Stimulated activated CD4-positive, alpha-beta T cell treated with anti-CD3 and anti-CD28 coated beads, Interleukin-15, amount 100 ng/mL, for 24 hours (primary cell): ENCODE measurements around the gene RAP1B.
"Not testable (repeated sequence)": the region's sequence is repeated elsewhere in the genome, so short reads cannot be mapped to it uniquely, and the experiment has no call there.

Experiments
- DNase-seq: peaks from one replicate; pipeline ENCODE4 v3.0.0-alpha.2; 2020

RAP1B gene

DNA sequence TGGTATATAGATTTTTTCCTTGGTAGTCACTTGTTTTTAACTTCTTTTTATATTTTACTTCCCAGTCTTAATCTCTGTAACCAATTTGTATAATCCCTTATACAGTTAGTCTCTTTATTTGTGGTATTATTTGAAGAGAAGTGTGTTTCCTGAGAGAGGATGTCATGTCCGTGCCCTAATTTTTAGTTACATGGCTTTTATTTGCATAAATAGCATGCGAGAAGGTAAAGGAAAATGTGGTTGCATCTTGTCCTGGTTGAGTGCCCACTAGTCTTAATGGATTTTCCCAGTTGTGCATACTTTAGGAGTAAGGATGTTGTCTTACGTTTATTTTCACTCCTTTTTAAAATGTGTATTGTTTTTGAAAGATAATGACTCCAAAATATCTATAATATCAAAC, 27.5 kb downstream of the RAP1B start:
- no peak for DNase-seq

- DNase-seq: no peak
Observed at GRCh38 chr12:68638721-68639395, 28.2 kb downstream of the RAP1B start.

DNA sequence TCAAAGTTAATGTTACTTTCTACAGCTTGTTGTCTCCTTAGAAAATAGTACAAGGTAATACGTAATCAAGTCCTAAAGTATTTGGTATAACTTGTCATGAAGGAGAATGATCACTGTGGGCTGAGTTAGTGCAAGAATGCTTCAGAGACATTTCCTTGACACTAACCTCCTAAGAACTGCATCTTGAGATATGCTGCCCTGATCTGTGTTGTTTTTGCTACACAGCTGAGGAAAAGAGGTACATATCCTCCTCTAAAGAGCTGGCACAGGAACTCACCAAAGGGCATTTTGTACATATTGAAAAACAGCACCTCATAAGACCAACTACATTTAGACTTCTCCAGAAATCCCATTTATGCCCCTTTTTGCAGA, 28.7 kb downstream of the RAP1B start:
- no peak for DNase-seq

DNA sequence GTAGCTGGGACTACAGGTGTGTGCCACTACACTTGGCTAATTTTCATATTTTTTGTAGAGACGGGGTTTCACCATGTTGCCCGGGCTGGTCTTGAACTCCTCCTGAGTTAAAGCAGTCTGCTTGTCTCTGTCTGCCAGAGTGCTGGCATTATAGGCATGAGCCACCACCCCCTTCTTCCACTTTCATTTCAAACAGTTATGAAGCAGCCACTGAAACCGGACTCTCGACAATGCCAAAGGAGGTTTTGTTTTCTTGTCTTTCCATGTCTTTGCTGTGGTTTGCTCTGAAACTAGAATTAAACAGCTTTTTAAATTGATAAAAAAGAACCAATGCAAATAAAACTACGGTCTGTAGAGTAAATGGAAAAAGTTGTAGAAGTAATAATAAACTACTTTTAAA, 30.4 kb downstream of the RAP1B start:
- DNase-seq: peak; percentile 66

GRCh38 chr12:68646484-68646883, 35.8 kb downstream of the RAP1B start:
- no peak for DNase-seq

GRCh38 chr12:68647507-68647906, 36.8 kb downstream of the RAP1B start:
- no peak for DNase-seq

DNA sequence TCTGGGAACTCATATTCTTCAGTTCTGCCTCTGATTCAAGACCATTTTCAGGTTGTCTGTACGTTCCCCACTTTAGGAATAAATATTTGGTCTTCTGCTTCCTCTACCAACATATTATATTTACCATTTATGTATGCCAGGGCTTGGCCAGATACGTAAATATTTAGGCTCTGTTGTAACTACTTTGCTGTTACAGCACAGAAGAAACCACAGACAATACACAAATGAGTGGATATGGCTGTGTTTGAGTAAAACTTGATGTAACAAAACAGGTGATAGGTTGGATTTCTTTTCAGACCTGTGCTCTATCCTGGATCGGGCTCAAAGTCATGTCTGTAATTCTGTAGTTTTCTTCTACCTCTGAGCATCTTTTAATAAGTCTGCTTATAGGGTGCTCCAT, 37.5 kb downstream of the RAP1B start:
- DNase-seq: no peak

DNA sequence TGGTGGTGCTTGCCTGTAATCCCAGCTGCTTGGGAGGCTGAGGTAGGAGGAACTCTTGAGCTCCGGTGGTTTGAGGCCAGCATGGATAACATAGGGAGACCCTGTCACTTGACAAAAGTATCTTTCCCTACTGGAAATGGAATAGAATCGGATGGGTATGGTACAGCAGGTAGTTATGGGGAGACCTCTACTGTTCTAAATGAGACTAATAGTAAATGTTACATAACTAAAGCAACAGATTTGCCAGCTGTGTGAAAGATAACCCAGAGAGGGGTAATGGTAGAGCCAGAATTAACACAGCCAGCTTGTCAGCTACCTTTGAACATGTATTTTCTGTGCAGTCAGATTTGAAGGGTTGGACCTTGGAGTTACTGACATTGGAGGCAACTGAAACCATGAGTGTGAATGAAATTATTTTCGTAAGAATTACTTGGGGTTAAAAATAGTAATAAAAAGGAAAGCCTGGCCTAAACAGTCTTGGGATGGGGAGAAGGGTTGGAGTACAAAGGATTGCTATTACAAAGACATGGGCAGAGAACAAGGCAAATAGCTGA, 54.4 kb downstream of the RAP1B start:
- no peak for DNase-seq

GRCh38 chr12:68667291-68667690, 56.6 kb downstream of the RAP1B start:
- DNase-seq: no peak

- DNase-seq: no peak
Observed at GRCh38 chr12:68667896-68668295, 57.2 kb downstream of the RAP1B start.

GRCh38 chr12:68671179-68671578, 60.5 kb downstream of the RAP1B start:
- DNase-seq: no peak

DNA sequence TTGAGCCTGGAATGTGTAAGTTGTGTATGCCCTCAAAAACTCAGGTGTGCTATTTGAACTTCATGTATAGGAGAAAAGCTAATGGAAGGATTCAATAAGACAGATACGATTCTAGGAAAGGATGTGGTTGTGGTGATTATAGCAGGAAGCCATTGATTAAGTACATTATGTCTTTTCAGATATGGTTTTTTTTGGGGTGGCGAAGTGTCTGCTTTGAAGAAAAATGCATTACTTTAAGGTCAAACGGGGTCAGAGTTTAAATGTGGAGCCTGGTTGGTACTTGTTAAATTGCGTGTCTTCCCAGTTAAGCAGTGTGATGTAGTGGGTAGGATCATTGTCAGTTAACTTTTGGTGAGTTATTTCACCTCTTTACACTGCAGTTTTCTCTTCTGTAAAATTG, 63.1 kb downstream of the RAP1B start:
- no peak for DNase-seq

DNA sequence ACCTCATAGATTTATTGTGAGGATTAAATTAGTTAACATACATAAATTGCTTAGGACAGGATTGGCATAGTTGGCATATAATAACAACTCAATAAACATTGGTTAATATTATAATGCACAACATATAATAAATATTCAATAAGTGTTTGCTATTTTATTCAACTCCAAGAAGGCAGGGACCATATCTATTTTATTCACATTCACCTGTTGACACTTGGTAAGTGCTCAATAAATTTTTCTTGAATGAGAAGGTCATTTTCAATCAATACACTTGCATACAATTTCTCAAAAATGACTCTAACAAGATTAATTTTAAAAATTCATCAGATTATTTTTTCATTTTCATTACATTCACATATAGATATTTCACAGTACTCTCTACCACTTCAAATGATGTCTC, 63.7 kb downstream of the RAP1B start:
- no peak for DNase-seq

GRCh38 chr12:68675101-68675842, 64.6 kb downstream of the RAP1B start:
- peak; percentile 64 for DNase-seq

DNA sequence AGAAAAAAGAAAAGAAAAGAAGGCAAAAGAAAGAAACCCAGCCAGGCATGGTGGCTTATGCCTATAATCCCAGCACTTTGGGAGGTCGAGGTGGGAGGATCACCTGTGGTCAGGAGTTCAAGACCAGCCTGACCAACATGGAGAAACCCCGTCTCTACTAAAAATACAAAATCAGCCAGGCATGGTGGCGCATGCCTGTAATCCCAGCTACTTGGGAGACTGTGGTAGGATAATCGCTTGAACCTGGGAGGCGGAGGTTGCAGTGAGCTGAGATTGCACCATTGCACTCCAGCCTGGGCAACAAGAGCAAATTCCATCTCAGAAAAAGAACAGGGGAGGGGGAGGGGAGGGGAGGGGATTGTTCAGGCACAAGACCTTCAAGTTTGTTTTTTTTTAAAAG, 66.2 kb downstream of the RAP1B start:
- DNase-seq: not testable (repeated sequence)

- no peak for DNase-seq
Observed at GRCh38 chr12:68686262-68686594, 75.5 kb downstream of the RAP1B start.

GRCh38 chr12:68686595-68687521, 76.2 kb downstream of the RAP1B start, which contains the start of gene NUP107:
TSS of gene NUP107 (plus strand) at chr12:68686978. CDS start at chr12:68687066, 88 bp downstream.
- DNase-seq: peak; percentile 98

DNA sequence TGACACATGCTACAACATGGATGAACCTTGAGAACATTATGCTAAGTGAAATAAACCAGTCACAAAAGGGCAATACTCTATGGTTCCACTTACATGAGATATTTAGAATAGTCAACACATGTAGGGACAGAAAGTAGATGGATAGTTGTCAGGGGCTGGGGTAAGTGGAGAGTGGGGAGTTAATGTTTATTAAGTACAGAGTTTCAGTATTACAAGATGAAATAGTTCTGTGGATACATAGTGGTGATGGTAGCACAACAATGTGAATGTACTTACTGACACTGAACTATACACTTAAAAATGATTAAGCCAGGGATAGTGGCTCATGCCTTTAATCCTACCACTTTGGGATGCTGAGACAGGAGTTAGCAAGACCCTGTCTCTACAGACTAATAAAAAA, 84.8 kb downstream of the RAP1B start:
- no peak for DNase-seq

DNA sequence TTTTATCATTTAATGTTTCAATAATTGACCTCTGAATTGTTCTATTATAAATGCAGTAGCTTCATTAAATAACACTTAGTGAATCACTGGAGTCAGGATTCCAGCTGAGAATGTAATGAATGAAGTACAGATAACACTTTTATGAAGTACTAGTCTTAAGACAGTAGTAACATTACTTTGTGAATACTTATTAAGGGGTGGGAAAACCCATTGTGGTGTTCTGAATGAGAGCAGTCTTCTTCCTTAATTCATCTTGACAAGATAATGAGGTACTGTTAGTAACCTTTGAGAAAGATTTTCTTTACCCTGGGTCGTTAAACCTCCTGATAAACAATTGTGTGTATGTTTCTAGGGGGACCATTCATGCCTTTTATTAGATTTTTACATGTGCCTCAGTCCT, 88.8 kb downstream of the RAP1B start:
- DNase-seq: no peak
